ENCODE data around the gene INHBA.

DNA sequence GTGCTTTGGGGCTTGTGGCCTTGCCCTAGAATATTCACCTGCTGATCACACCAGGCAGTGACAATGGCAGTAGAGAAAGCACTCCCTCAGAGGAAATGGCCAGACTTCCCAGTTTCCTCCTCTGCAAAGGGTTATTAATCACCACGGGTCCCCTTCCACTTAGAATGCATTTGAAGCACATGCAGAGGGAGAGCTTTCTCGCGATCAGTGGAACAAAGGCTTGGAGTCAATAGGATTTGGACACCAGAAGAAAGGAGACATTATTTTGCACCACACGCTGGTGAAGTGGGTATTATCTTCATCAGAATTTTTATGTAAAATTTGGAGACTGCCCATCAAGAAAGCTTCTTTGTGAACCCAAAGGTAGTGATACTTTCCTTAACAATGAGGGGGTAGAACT is 35.4 kb upstream of the INHBA start:
- no peak for TF ChIP-seq CTCF (conservative IDR thresholded peaks at IDR 0.05; ENCODE audit: low read depth, low read length)
- no peak for TF ChIP-seq BHLHE40 (IDR thresholded peaks at IDR 0.05; ENCODE audit: low read depth, low read length)
- TF ChIP-seq, protein P1, sequence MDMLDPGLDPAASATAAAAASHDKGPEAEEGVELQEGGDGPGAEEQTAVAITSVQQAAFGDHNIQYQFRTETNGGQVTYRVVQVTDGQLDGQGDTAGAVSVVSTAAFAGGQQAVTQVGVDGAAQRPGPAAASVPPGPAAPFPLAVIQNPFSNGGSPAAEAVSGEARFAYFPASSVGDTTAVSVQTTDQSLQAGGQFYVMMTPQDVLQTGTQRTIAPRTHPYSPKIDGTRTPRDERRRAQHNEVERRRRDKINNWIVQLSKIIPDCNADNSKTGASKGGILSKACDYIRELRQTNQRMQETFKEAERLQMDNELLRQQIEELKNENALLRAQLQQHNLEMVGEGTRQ (IDR thresholded peaks at IDR 0.05; ENCODE audit: low read depth, low read length): no peak

Measured in IMR-90 (cell line).